Kidney epithelial cell (primary cell): Measurements from ENCODE around the gene IL18R1. TPM values are rescaled to one million over a fixed set of nuclear protein-coding genes. Genes with fewer than 3 reads are reported as not detected.

Source experiments
- DNase-seq: peaks from one replicate; pipeline ENCODE4 v3.0.0-alpha.2; 2010; ENCODE audit warnings: low read depth
- H3K27me3 ChIP-seq: 2 replicates; pipeline ENCODE4 v1.6.0; 2011; ENCODE audit warnings: low read length; ENCODE audit not compliant: control insufficient read depth, insufficient read depth
- H3K36me3 ChIP-seq: 2 replicates; pipeline ENCODE4 v1.5.1; 2011; ENCODE audit warnings: low read length; ENCODE audit not compliant: control insufficient read depth, insufficient read depth
- H3K4me3 ChIP-seq: 2 replicates; pipeline ENCODE4 v1.5.1; 2011; ENCODE audit warnings: low read depth, mild to moderate bottlenecking, control low read depth, low read length
- total RNA-seq: library from RNA; depleted of rRNA; stranded (reverse); fragments of >200 nt; gene quantifications from 2 replicates; pipeline ENCODE4 v1.2.3, GENCODE V29; 2015
- TF ChIP-seq, protein P1 (sequence below): IDR thresholded peaks from 2 replicates; pipeline ENCODE4 v1.5.1; 2011; ENCODE audit warnings: mild to moderate bottlenecking, moderate library complexity, low read length, control low read depth, inconsistent platforms; ENCODE audit not compliant: insufficient read depth, poor library complexity, severe bottlenecking

The IL18R1 gene
- total RNA-seq, 1 donor from 2014 or later: 5.1 TPM

DNA sequence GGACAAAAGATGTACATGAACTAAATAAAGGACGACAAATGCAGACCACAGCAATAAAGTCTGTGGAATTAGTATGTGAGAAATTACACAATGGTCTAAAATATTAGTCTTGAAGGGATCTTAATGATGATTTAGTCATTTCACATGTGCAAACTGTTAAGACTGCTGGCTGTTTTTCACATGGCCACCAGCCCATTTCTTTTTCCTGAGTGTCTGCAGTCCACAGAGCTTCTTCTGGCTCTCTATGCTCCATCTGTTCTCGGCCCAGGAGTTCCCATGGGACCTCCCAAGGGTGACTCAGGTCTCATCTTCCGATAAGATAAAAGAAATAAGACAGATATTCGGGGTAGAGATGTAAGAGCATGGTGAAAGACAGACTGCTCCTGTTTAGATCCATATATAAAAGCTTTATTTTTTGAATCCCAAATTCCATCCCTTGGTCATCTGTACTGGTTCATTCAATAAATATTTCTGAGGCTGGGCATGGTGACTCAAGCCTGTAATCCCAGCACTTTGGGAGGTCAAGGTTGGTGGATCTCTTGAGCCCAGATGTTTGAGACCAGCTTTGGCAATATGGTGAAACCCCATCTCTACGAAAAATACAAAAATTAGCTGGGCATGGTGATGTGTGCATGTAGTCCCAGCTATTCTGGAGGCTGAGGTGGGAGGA lies 24.1 kb upstream of the IL18R1 start:
- Histone ChIP-seq H3K4me3 (no peak overlapping the region), H3K36me3 (no peaks in the 10 kb centered on the region), H3K27me3 (no peaks in the 10 kb centered on the region)
- TF ChIP-seq, protein P1, sequence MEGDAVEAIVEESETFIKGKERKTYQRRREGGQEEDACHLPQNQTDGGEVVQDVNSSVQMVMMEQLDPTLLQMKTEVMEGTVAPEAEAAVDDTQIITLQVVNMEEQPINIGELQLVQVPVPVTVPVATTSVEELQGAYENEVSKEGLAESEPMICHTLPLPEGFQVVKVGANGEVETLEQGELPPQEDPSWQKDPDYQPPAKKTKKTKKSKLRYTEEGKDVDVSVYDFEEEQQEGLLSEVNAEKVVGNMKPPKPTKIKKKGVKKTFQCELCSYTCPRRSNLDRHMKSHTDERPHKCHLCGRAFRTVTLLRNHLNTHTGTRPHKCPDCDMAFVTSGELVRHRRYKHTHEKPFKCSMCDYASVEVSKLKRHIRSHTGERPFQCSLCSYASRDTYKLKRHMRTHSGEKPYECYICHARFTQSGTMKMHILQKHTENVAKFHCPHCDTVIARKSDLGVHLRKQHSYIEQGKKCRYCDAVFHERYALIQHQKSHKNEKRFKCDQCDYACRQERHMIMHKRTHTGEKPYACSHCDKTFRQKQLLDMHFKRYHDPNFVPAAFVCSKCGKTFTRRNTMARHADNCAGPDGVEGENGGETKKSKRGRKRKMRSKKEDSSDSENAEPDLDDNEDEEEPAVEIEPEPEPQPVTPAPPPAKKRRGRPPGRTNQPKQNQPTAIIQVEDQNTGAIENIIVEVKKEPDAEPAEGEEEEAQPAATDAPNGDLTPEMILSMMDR: no peak
- no peak for DNase-seq

DNA sequence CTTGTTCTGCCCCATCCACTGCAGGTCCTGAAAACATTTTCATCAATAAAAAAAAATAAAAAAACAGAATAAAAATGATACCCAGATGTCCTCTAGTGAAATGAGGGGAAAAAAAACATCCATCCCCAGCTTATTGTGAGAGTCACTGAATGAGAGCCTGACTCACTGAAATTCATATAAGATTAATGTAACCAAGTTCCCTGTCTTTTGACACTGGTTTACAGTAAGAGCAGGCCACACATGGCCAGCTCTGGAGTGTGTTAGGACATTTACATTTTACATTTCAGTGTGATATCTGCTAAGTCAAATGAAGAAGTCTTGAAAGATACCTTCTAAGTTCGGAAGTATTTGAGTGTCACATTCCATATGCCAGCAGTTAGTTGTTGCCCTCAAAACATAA lies 21.1 kb upstream of the IL18R1 start:
- Histone ChIP-seq H3K27me3 (no peaks in the 10 kb centered on the region), H3K36me3 (no peaks in the 10 kb centered on the region), H3K4me3 (no peak overlapping the region)
- DNase-seq: no peak
- TF ChIP-seq, protein P1: no peak

DNA sequence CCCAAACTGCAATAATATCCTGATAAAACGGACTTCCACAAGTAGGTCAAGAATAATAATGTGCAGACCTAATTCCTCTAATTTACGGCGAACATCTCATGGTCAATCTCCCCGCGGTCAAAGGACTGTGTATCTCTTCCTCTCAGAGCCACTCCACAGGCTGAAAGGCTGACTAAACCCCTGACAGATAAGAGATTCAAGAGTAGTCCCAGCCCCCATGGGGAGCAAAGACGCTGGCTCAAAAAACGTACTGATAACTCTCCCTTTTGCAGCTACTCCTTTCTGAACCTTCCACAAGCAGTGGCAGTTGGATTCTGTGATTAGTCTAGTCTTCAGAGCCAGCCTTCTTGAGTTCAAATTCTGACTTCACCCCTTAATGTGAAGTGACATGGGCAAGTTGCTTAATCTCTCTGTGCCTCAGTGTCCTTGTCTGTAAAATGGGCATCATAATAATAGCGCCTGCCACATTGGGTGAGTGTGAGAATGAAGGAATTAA lies 19.7 kb upstream of the IL18R1 start:
- no peak overlapping the region for H3K4me3 ChIP-seq
- no peaks in the 10 kb centered on the region for H3K27me3 ChIP-seq
- DNase-seq: no peak
- TF ChIP-seq, protein P1: no peak
- H3K36me3 ChIP-seq: no peaks in the 10 kb centered on the region

DNA sequence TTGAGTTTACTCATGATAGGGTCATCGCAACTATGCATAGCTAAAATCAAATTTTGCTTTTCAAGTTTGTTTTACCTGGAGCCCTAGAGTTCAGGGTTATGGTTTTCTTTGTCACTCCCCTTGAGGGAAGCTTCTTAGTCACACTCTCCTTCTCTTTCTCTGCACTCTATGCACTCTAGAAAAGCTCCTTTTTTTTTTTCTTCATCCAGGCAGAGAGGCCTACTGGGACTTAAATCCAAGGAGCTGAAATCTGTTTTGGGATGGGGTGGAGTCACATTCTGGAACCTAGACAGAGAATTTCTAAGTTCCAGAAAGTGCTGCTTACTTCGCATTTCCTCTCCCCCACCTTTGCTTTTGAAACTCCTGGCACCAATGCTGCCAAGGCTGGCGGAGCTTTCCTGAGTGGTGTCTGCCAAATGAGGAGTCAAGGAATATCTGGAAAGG lies 19.1 kb upstream of the IL18R1 start:
- TF ChIP-seq, protein P1: no peak
- DNase-seq: no peak
- H3K4me3 ChIP-seq: no peak overlapping the region
- H3K36me3 ChIP-seq: no peaks in the 10 kb centered on the region
- H3K27me3 ChIP-seq: no peaks in the 10 kb centered on the region

DNA sequence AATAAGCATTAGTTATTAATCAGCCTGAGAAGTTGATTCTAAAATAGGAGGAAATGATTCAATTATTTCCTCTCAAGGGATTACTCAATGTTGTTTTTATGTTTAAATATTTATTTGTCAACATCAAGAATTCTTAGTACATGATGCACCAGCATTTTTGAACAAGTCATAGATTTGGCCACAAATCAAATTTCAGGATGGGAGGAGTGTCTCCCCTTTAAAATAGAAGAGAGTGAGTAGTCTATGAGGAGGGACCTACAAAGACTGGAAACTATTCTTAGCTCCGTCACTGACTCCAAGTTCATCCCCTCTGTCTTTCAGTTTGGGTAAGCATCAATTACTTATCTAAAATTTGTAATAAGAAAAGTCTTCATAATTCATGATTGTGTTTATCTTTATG lies 18.6 kb upstream of the IL18R1 start:
- Histone ChIP-seq H3K36me3 (no peaks in the 10 kb centered on the region), H3K4me3 (no peak overlapping the region), H3K27me3 (no peaks in the 10 kb centered on the region)
- TF ChIP-seq, protein P1: no peak
- no peak for DNase-seq
